ENCODE measurements around the gene ATP8B3.

DNA sequence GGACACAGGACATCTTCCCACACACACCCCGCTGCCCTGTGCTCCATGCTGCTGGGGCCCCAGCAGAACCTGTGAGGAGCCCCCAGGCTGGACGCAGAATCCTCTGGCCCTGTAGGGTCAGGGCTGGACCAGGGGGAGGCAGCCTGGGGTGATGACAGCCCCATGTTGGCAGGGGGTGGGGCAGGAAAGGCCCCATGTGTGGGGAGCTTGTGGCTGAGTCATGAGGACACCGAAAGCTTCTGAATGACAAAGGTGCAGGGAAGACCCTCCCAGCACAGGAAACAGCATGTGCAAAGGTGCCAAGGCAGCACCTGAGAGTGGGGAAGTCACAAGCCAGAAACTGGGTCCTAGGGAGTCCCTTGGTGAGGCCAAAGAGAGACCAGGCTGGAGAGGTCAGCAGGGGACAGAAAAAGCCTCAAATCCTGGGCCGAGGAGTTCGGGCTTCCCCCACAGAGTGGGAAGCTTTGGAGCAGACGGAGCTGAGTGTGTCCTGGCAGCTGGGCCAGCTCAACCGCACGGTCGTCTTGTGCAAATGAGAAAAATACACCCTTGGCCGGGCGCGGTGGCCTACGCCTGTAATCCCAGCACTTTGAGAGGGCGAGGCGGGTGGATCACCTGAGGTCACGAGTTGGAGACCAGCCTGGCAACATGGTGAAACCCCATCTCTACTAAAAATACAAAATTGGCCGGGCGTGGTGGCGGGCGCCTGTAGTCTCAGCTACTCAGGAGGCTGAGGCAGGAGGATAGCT lies 17.5 kb downstream of the ATP8B3 start:
- TF ChIP-seq, protein P1, sequence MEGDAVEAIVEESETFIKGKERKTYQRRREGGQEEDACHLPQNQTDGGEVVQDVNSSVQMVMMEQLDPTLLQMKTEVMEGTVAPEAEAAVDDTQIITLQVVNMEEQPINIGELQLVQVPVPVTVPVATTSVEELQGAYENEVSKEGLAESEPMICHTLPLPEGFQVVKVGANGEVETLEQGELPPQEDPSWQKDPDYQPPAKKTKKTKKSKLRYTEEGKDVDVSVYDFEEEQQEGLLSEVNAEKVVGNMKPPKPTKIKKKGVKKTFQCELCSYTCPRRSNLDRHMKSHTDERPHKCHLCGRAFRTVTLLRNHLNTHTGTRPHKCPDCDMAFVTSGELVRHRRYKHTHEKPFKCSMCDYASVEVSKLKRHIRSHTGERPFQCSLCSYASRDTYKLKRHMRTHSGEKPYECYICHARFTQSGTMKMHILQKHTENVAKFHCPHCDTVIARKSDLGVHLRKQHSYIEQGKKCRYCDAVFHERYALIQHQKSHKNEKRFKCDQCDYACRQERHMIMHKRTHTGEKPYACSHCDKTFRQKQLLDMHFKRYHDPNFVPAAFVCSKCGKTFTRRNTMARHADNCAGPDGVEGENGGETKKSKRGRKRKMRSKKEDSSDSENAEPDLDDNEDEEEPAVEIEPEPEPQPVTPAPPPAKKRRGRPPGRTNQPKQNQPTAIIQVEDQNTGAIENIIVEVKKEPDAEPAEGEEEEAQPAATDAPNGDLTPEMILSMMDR (IDR thresholded peaks at IDR 0.05; ENCODE audit: insufficient read depth, low read length, poor library complexity, severe bottlenecking) = no peak
- no peak for TF ChIP-seq EZH2phosphoT487 (conservative IDR thresholded peaks at IDR 0.05; ENCODE audit: low read length)

Data from SU-DHL-6 (cell line).